HuH-7.5 (cell line): ENCODE measurements around the gene CIAO2B.
"Not testable (repeated sequence)": the region's sequence is repeated elsewhere in the genome, so short reads cannot be mapped to it uniquely, and the experiment has no call there.

Source experiments
- DNase-seq: peaks from one replicate; pipeline ENCODE4 v3.0.0; 2011; ENCODE audit warnings: low spot score

Gene CIAO2B

DNA sequence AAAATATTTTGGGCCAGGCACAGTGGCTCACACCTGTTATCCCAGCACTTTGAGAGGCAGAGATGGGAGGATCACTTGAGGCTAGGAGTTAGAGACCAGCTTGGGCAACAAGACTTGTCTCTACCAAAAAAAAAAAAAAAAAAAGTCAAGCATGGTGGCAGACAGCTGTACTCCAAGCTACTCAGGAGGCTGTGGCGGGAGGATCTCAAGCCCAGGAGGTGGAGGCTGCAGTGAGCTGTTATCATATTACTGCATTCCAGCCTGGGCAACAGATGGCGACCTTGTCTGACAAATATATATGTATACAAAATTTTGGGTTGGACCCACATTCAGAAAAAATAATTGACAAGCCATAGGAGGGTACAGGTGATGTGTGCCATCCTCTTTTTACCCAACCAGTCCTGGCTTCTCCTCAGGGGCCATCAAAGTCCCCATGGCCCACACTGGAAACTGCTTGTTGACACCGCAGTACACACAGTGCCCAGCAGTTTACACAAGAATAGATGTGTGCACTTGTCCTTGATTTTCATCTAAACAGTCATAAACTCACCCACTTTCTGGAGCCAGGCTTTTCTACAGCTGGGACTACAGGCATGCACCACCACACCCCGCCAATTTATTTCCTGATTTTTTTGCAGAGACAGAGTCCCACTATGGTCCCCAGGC, 2.8 kb upstream of the CIAO2B start:
- no peak for DNase-seq

DNA sequence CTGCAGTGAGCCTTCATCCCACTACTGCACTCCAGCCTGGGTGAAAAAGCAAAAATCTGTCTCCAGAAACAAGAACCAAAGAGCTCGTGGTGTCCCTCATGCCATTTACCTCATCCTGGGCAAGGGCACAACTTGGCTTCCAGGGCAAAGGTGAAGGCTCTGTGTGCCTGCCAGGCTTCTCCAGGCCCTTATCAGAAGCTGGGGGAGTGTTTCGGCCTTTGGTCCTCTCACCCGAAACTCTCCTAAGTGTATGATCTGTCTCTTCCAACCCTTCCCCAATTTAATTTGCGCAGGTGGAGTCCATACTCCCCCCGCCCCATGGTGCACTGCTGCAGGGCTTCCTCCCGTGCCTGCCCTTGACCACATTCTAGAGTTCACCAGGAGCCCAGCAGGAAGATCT, 2.3 kb upstream of the CIAO2B start:
- no peak for DNase-seq

- DNase-seq: no peak
Measured at GRCh38 chr16:66935314-66936011, 1.3 kb upstream of the CIAO2B start, which contains the start of gene CES2. Gene CES2 (plus strand): TSS chr16:66935516. CDS start chr16:66935636, 120 bp downstream.

GRCh38 chr16:66934839-66935313, 674 bp upstream of the CIAO2B start:
- not testable (repeated sequence) for DNase-seq

- no peak for DNase-seq
Measured at GRCh38 chr16:66933776-66934137, 445 bp downstream of the CIAO2B start.

DNA sequence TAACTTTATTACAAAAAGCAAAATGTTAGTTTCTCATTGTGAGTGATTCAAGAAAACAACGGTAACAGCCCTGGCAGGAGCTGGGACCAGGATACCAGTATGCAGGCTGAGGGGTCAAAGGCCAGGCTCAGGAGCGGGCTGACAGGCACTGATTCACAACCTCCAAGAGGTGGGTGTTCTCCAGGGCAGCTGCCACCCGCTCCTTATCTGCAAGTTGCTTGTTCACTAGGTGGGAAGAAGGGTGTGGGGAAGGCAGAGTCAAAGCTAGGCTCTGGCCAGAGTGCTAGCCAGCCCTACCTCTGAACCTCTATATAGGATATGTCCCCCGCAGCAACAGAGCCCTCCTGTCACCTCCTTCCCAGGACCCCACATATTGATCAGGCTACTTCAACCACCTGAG, 2.1 kb downstream of the CIAO2B start:
- DNase-seq: no peak

DNA sequence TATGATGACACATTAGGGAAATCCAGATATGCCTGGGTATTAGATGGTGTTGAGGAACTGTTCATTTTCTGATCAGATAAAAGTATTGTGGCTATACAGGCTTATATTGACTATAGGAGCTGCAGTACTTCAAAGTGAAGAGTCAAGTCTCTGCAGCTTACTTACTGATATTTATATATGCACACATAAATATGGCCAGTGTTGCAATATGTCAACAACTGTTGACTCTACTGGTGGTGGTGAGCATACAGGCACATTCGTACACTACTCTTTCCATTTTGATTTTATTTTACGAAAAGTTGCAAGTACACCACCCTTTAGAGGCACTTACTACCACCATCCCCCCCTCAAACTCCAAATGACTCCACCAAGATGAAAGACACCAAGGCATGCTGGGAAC, 2.5 kb downstream of the CIAO2B start:
- no peak for DNase-seq

- DNase-seq: no peak
Measured at GRCh38 chr16:66930189-66930588, 4.0 kb downstream of the CIAO2B start.

GRCh38 chr16:66928702-66929388, 5.4 kb downstream of the CIAO2B start:
- DNase-seq: no peak

GRCh38 chr16:66927918-66928649, 6.1 kb downstream of the CIAO2B start:
- no peak for DNase-seq

GRCh38 chr16:66926961-66927436, 7.2 kb downstream of the CIAO2B start:
- DNase-seq: no peak

- no peak for DNase-seq
Measured at GRCh38 chr16:66926171-66926947, 7.8 kb downstream of the CIAO2B start.

- DNase-seq: no peak
Measured at GRCh38 chr16:66925322-66925840, 8.8 kb downstream of the CIAO2B start, which contains the start of gene RRAD. Gene RRAD (minus strand): TSS chr16:66925535. CDS start chr16:66925179, 356 bp downstream.

- peak; percentile 91 for DNase-seq
Measured at GRCh38 chr16:66924527-66925321, 9.5 kb downstream of the CIAO2B start.

DNA sequence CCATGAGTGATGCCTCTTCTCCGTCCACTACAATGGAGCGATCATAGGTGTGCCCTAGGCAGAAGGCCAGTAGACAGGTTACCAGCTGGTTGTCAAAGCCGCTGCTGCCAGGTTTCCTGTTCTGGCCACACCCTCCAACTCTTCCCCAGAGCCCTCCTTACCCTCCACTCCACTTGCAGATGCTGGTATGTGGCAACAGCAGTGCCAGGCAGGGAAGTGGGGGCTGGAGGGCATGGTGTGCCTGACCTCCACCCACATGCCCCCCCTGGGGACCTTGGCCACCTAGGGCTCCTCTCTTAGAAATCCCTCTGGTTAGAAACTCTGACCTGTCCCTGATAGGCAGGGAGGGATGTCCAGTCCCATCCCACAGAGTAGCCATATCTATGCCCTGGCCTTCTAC, 10.3 kb downstream of the CIAO2B start:
- DNase-seq: no peak

GRCh38 chr16:66923247-66923731, 10.9 kb downstream of the CIAO2B start:
- DNase-seq: no peak

DNA sequence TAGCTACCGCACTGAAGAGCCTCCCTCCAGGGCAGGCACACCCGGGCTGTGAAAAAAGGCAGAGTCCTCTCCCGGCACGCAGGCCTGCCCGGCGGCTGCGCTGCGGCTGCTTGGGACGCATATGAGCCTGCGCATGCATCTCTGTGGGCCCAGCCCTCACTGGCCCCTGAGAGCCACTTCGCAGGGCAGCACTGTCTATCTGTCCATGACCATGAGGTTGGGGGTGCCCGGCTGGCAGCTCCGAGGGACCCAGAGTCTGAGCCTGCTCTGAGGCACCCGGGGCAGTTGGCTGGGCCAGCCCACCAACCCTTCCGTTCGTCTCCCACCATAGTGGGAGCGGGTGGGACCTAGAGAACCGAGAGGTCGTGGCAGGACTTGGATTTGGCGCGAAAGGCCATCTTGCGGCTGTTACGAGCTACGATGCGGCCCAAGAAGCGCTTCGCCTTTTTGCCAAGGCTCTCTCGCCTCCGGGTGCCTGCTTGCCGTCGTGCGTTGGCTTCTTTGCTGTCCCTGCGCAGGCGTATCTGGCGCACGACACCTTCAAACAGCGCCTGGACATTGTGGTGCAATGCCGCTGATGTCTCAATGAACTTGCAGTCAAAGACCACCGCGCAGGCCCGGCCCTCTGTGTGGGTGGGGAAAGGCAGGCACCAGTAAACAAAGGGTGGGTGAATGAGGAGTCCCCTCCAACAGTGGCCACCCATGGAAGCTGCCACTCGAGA, 12.3 kb downstream of the CIAO2B start:
- no peak for DNase-seq

DNA sequence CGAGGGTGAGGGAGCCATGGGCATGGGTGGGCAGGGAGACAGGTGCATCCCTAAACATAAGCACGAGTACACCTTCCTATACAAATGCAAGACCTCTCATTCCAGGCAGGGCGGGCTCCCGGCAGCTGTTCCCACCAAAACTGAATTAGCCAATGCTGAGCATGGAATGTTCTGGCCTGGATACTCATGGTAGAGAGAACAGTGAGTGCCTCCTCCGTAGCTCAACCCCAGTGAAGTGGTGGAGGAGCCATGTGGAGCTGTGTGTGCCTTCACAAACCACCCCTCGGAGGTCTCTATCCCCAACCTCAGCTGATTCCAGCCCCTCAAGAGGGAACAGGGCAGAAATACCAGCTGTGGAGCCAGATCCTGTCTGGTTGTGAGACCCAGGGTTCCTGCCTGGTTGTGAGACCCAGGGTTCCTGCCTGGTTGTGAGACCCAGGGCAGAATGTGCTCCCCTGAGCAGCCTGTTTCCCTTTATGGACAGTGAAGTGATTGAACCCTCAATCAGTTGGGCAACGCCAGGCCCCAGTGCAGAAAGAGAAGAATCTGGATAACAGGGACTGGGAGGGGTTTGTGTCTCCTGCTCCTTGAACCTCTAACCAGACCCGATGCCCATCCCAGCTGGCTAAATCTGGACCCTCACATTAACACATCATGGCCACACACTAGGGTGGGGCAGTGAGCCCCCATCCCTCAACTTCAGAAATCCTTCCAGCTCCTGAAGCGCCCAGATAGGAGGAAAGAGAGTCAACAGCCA, 13.1 kb downstream of the CIAO2B start:
- no peak for DNase-seq

DNA sequence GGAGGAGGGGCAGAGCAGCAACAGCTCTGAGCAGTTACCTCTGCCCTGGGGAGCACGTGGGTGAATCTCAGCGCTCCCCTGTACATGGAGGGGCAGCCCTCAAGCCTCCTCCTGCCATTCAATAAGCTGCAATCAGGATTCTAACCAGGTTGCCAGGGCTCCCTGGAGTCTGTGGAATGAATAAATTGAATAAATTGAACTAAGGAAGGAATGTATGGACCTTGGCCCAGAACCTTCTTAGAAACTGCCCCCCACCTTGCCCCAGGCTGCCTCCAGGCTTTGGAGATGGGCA, 14.0 kb downstream of the CIAO2B start:
- DNase-seq: no peak
